Suprapubic skin (tissue), 4 donors: ENCODE data around the gene OR8B8. TPM values are rescaled to one million over a fixed set of nuclear protein-coding genes. Genes with fewer than 3 reads are reported as not detected.
"Not testable (repeated sequence)": the region's sequence is repeated elsewhere in the genome, so short reads cannot be mapped to it uniquely, and the experiment has no call there.

Source experiments
- DNase-seq, 2 donors: peaks; one replicate each; pipeline ENCODE4 v3.0.0-alpha.2; 2019; ENCODE audit warnings: low spot score in 2 of 2
- H3K27ac ChIP-seq: fragments of 200-600 bp; sonication (generic); one replicate; pipeline ENCODE4 v1.5.1; 2019
- H3K27me3 ChIP-seq: fragments of 200-600 bp; sonication (generic); one replicate; pipeline ENCODE4 v1.5.1; 2019
- H3K36me3 ChIP-seq: fragments of 200-600 bp; sonication (generic); one replicate; pipeline ENCODE4 v1.5.1; 2019
- H3K4me1 ChIP-seq: fragments of 200-600 bp; sonication (generic); one replicate; pipeline ENCODE4 v1.5.1; 2019
- H3K4me3 ChIP-seq: fragments of 200-600 bp; sonication (generic); one replicate; pipeline ENCODE4 v1.5.1; 2019; ENCODE audit warnings: mild to moderate bottlenecking
- H3K9me3 ChIP-seq: fragments of 200-600 bp; sonication (generic); one replicate; pipeline ENCODE4 v1.5.1; 2019
- EP300 ChIP-seq: sonication (generic); formaldehyde crosslinking; IDR thresholded peaks from one replicate; pipeline ENCODE4 v1.6.1; 2017; ENCODE audit warnings: antibody characterized with exemption
- POLR2A ChIP-seq, 2 donors: fragments of 450-650 bp; IDR thresholded peaks; one replicate each; pipeline ENCODE4 v1.6.1; 2017; ENCODE audit warnings: antibody characterized with exemption in 2 of 2, mild to moderate bottlenecking in 2 of 2, moderate library complexity in 2 of 2
- POLR2AphosphoS5 ChIP-seq, 3 donors: sonication (generic); formaldehyde crosslinking; IDR thresholded peaks; one replicate each; pipeline ENCODE4 v1.6.1; 2017; ENCODE audit warnings: antibody characterized with exemption in 3 of 3
- WGBS: methylation state at CpG from one replicate; pipeline ENCODE4 v1.1.5; 2018; 5-methylcytosine and 5-hydroxymethylcytosine counted together
- total RNA-seq, 4 donors: library from RNA; depleted of rRNA; stranded (reverse); fragments of >200 nt; gene quantifications; one replicate each; pipeline ENCODE4 v1.1.0, GENCODE V29; 2016
- TF ChIP-seq, protein P1 (sequence below), 2 donors: fragments of 200-600 bp in 1 of 2; fragments of 450-650 bp in 1 of 2; sonication (generic) in 1 of 2; IDR thresholded peaks; one replicate each; pipeline ENCODE4 v1.5.1; 2016 to 2019; ENCODE audit warnings: antibody characterized with exemption in 2 of 2, mild to moderate bottlenecking in 1 of 2, moderate library complexity in 1 of 2

OR8B8 gene
- total RNA-seq, 4 donors from 2014 or later, result not detected

DNA sequence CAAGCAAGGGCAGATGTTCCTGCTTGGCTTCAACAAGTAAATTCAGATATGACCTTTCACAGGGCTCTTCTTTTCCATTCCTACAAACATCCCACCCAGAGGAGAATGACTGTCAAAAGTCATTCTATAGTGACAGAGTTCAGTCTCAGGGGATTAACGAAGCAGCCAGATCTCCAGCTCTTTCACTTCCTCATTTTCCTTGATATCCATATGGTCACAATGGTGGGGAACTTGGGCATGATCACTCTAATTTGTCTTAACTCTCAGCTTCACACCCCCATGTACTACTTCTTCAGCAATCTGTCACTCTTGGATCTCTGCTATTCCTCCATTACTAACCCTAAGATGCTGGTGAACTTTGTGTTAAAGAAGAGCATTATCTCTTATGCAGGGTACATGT lies 15.0 kb upstream of the OR8B8 start:
- no peaks in the 10 kb centered on the region for H3K9me3 ChIP-seq
- WGBS, result 57% methylated on average over 1 of the region's 1 CpG
- H3K4me3 ChIP-seq, result no peak overlapping the region
- peaks cover under 1% of the 10 kb centered on the region for H3K27me3 ChIP-seq
- no peak overlapping the region for H3K27ac ChIP-seq
- TF ChIP-seq POLR2A (IDR thresholded peaks at IDR 0.05) (no peak), EP300 (no peak), POLR2AphosphoS5 (IDR thresholded peaks at IDR 0.05) (no peak)
- TF ChIP-seq, protein P1, sequence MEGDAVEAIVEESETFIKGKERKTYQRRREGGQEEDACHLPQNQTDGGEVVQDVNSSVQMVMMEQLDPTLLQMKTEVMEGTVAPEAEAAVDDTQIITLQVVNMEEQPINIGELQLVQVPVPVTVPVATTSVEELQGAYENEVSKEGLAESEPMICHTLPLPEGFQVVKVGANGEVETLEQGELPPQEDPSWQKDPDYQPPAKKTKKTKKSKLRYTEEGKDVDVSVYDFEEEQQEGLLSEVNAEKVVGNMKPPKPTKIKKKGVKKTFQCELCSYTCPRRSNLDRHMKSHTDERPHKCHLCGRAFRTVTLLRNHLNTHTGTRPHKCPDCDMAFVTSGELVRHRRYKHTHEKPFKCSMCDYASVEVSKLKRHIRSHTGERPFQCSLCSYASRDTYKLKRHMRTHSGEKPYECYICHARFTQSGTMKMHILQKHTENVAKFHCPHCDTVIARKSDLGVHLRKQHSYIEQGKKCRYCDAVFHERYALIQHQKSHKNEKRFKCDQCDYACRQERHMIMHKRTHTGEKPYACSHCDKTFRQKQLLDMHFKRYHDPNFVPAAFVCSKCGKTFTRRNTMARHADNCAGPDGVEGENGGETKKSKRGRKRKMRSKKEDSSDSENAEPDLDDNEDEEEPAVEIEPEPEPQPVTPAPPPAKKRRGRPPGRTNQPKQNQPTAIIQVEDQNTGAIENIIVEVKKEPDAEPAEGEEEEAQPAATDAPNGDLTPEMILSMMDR (IDR thresholded peaks at IDR 0.05), result no peak
- H3K4me1 ChIP-seq, result no peaks in the 10 kb centered on the region
- DNase-seq, result no peak
- no peaks in the 10 kb centered on the region for H3K36me3 ChIP-seq

- 93% methylated on average over 6 of the region's 7 CpGs for WGBS
- not testable (repeated sequence) for H3K4me1 ChIP-seq, H3K4me3 ChIP-seq, H3K36me3 ChIP-seq, H3K27me3 ChIP-seq, DNase-seq, H3K9me3 ChIP-seq, H3K27ac ChIP-seq
Observed at GRCh38 chr11:124459379-124459778, 13.9 kb upstream of the OR8B8 start.

GRCh38 chr11:124454552-124454951 lies 9.1 kb upstream of the OR8B8 start:
- H3K9me3 ChIP-seq, result peaks cover 4% of the 10 kb centered on the region
- no peak overlapping the region for H3K27ac ChIP-seq
- no peaks in the 10 kb centered on the region for H3K36me3 ChIP-seq
- TF ChIP-seq, protein P1 (IDR thresholded peaks at IDR 0.05), result no peak
- TF ChIP-seq POLR2AphosphoS5 (IDR thresholded peaks at IDR 0.05), result no peak
- no peak for TF ChIP-seq EP300
- no peak for TF ChIP-seq POLR2A (IDR thresholded peaks at IDR 0.05)
- DNase-seq, result no peak
- H3K4me1 ChIP-seq, result no peaks in the 10 kb centered on the region
- 38% methylated on average over 2 of the region's 2 CpGs for WGBS
- no peak overlapping the region for H3K4me3 ChIP-seq
- H3K27me3 ChIP-seq, result peaks cover 3% of the 10 kb centered on the region

DNA sequence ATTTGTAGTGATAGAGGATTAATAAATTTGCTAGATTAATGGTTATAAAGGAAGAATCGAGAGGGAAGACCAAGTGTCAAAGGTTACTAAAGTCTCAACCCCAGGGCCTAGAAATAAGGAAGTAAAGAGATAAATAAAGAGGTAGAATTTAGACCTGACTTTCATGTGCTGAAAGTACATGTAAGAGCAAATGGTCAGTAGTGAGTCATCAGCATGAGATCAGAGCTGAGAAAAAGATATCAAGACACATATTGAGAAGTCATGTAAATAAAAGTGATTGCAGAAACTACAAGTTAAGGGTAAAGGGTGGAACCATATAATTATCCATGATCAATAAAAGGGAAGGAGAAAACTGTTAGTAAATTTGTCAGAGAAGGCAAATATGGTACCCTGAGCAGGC lies 1.4 kb upstream of the OR8B8 start:
- DNase-seq, result no peak
- Histone ChIP-seq H3K27me3 (no peaks in the 10 kb centered on the region), H3K27ac (no peak overlapping the region), H3K4me1 (no peaks in the 10 kb centered on the region), H3K36me3 (no peaks in the 10 kb centered on the region), H3K4me3 (no peak overlapping the region), H3K9me3 (peaks cover 4% of the 10 kb centered on the region)
- TF ChIP-seq POLR2AphosphoS5 (IDR thresholded peaks at IDR 0.05) (no peak), EP300 (no peak), POLR2A (IDR thresholded peaks at IDR 0.05) (no peak)
- TF ChIP-seq, protein P1 (IDR thresholded peaks at IDR 0.05), result no peak
- WGBS, result 83% methylated on average over 1 of the region's 1 CpG

DNA sequence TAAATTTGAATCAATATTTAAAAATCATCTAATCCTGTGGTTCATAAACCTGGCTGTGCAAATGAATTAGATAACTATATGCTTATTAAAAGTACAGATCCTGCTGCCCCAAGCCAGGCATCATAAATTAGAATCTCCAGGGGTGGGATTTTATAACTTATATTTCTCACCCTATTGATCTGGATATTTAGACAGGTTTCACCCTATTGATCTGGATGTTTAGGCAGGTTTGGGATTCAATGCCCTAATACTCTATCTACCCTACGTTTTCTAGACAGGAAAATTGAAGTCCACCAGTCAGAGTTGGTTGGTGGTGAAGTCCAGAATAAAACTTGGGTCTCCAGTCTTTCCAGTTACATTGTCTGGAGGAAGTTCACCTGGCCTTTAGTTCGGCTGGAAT lies 2.6 kb downstream of the OR8B8 start:
- no peaks in the 10 kb centered on the region for H3K4me1 ChIP-seq
- no peaks in the 10 kb centered on the region for H3K27me3 ChIP-seq
- no peak overlapping the region for H3K4me3 ChIP-seq
- whole genome bisulfite sequencing, result 64% methylated on average over 2 of the region's 2 CpGs
- H3K36me3 ChIP-seq, result no peaks in the 10 kb centered on the region
- no peaks in the 10 kb centered on the region for H3K9me3 ChIP-seq
- DNase-seq, result no peak
- no peak overlapping the region for H3K27ac ChIP-seq
- no peak for TF ChIP-seq POLR2AphosphoS5 (IDR thresholded peaks at IDR 0.05)

DNA sequence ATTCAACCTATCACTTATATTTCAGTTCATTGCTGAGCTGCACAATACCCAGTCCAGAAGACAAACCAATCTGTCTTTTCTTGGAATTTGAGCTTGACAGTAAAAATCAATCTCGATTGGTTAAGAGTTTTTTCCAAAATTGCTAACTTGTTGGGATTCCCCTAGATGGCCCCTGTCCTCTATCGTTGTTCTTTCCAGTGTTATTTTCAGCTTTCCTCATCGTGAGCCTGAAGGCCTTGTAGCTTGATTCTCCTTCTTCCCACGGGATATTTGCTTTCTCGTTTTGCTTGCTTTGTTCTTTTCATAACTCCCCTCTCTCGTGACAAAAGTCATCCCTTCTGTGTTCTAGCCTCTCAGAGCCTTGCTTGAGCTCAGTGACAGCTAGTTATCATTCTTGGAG lies 3.1 kb downstream of the OR8B8 start:
- H3K36me3 ChIP-seq, result no peaks in the 10 kb centered on the region
- no peak for DNase-seq
- 45% methylated on average over 6 of the region's 6 CpGs for WGBS

More for the DNA sequence above, 3.1 kb downstream of the OR8B8 start:
- Histone ChIP-seq H3K27ac (no peak overlapping the region), H3K4me3 (no peak overlapping the region), H3K27me3 (no peaks in the 10 kb centered on the region), H3K9me3 (no peaks in the 10 kb centered on the region), H3K4me1 (no peaks in the 10 kb centered on the region)
- no peak for TF ChIP-seq EP300
- TF ChIP-seq, protein P1 (IDR thresholded peaks at IDR 0.05), result no peak
- no peak for TF ChIP-seq POLR2A (IDR thresholded peaks at IDR 0.05)
- TF ChIP-seq POLR2AphosphoS5 (IDR thresholded peaks at IDR 0.05), result no peak
